Neural crest cell (in vitro differentiated cells): ENCODE measurements around the gene DDX21. TPM values are rescaled to one million over a fixed set of nuclear protein-coding genes. Genes with fewer than 3 reads are reported as not detected.

ENCODE experiments used
- DNase-seq: peaks from one replicate; pipeline ENCODE4 v3.0.0; 2021; ENCODE audit warnings: low read depth, mixed read lengths, low spot score
- H3K27ac Mint-ChIP-seq: one replicate; pipeline ENCODE4 v1.8.0; 2021; ENCODE audit warnings: mild to moderate bottlenecking, mixed read lengths; ENCODE audit not compliant: unreplicated experiment
- H3K27me3 Mint-ChIP-seq: 2 replicates; pipeline ENCODE4 v1.8.0; 2021; ENCODE audit warnings: low read depth, mild to moderate bottlenecking, mixed read lengths
- H3K36me3 Mint-ChIP-seq: 2 replicates; pipeline ENCODE4 v1.8.0; 2021; ENCODE audit warnings: low read depth, mild to moderate bottlenecking, mixed read lengths
- H3K4me1 Mint-ChIP-seq: 2 replicates; pipeline ENCODE4 v1.8.0; 2021; ENCODE audit warnings: mixed read lengths
- H3K4me3 Mint-ChIP-seq: one replicate; pipeline ENCODE4 v1.8.0; 2021; ENCODE audit warnings: mild to moderate bottlenecking, mixed read lengths
- H3K9me3 Mint-ChIP-seq: 2 replicates; pipeline ENCODE4 v1.8.0; 2021; ENCODE audit warnings: mixed read lengths
- total RNA-seq: library from RNA; stranded (reverse); gene quantifications from 2 replicates; pipeline ENCODE4 v1.2.1, GENCODE V29; 2021
- TF ChIP-seq, protein P1 (sequence below): fragments of 200-600 bp; sonication (generic); conservative IDR thresholded peaks from 2 replicates; pipeline ENCODE4 v1.5.0; 2021; ENCODE audit warnings: antibody characterized with exemption, mild to moderate bottlenecking

DDX21 gene
- total RNA-seq, 1 donor from 2014 or later: 67.2 TPM

DNA sequence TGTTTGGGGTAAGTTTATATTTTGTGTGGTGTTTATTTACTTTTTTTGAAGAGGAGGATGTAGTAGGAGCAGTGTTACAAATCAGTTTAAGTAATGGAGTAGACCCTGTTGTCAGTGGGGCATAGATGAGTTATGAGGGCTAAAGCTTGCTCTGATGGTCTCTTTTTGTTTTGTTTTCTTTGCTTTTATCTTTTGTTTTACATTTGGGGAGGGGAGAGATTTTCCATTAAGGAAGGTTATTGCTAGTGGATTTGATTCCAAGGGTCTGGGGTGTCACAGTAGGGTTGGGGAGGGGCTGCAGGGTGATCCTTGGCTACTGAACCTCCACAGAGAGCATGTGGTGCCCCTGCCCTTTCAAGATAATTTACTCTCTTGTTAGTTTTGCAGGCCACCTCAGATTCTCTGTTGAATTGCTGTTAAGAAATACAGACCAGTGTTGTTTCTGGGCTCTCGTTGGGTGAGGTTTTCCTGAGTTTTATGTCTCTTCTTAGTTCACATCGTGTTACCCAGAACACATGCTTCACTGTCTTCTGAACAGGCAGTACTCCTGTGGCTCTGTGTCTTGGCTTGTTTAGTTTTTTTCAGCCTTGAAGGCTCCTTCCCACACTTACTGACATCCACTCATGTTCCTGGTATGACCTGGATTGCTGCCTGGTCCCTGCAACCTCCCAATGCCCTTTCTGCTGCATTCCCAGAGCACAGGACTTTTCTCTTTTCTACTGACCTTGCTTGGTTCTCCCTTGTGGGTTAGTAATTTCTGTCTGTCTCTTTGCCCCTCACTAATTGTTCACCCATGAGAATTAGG, 36.9 kb downstream of the DDX21 start:
- Mint-ChIP-seq H3K27ac (peak overlapping the region; percentile 52), H3K9me3 (no peaks in the 10 kb centered on the region), H3K4me1 (peaks cover 36% of the 10 kb centered on the region), H3K36me3 (no peaks in the 10 kb centered on the region), H3K27me3 (no peaks in the 10 kb centered on the region), H3K4me3 (peak overlapping the region; percentile 63)
- TF ChIP-seq, protein P1, sequence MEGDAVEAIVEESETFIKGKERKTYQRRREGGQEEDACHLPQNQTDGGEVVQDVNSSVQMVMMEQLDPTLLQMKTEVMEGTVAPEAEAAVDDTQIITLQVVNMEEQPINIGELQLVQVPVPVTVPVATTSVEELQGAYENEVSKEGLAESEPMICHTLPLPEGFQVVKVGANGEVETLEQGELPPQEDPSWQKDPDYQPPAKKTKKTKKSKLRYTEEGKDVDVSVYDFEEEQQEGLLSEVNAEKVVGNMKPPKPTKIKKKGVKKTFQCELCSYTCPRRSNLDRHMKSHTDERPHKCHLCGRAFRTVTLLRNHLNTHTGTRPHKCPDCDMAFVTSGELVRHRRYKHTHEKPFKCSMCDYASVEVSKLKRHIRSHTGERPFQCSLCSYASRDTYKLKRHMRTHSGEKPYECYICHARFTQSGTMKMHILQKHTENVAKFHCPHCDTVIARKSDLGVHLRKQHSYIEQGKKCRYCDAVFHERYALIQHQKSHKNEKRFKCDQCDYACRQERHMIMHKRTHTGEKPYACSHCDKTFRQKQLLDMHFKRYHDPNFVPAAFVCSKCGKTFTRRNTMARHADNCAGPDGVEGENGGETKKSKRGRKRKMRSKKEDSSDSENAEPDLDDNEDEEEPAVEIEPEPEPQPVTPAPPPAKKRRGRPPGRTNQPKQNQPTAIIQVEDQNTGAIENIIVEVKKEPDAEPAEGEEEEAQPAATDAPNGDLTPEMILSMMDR: no peak
- no peak for DNase-seq

DNA sequence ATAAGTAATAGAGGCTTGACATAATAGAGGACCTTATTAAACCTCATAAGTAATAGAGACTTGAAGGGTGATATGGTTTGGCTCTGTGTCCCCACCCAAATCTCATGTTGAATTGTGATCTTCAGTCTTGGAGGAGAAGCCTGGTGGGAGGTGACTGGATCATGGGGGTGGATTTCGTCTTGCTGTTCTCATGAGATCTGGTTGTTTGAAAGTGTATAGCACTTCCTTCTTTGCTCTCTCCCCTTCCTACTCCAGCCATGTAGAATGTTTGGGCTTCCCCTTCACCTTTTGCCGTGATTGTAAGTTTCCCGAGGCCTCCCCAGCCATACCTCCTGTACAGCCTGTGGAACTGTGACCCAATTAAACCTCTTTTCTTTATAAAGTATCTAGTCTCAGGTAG, 41.2 kb downstream of the DDX21 start:
- Mint-ChIP-seq H3K4me3 (no peak overlapping the region), H3K4me1 (peaks cover 11% of the 10 kb centered on the region), H3K27me3 (no peaks in the 10 kb centered on the region), H3K36me3 (no peaks in the 10 kb centered on the region), H3K9me3 (no peaks in the 10 kb centered on the region), H3K27ac (no peak overlapping the region)
- DNase-seq: no peak
- TF ChIP-seq, protein P1: no peak

DNA sequence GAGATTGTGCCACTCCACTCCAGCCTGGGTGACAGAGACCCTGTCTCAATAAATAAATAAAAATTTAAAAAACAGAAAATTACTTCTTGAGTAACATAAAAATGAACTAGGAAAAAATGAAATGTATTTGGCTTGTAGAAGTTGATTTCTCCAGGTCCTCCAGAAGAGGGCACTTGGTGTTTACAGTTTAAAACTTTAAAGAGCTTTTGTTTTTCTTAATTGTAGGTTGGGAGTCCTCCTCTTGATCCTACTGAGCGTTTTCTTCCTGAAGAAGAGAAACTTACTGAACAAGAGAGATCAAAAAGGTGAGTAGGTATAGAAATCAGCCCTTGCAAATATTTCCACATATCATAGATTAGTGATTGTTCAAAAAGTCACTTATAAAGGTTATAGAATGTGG, 48.9 kb downstream of the DDX21 start:
- no peaks in the 10 kb centered on the region for H3K27me3 Mint-ChIP-seq
- no peak overlapping the region for H3K27ac Mint-ChIP-seq
- no peaks in the 10 kb centered on the region for H3K9me3 Mint-ChIP-seq
- H3K36me3 Mint-ChIP-seq: no peaks in the 10 kb centered on the region
- no peak overlapping the region for H3K4me3 Mint-ChIP-seq
- TF ChIP-seq, protein P1: peak; percentile 56
- no peaks in the 10 kb centered on the region for H3K4me1 Mint-ChIP-seq
- DNase-seq: no peak

DNA sequence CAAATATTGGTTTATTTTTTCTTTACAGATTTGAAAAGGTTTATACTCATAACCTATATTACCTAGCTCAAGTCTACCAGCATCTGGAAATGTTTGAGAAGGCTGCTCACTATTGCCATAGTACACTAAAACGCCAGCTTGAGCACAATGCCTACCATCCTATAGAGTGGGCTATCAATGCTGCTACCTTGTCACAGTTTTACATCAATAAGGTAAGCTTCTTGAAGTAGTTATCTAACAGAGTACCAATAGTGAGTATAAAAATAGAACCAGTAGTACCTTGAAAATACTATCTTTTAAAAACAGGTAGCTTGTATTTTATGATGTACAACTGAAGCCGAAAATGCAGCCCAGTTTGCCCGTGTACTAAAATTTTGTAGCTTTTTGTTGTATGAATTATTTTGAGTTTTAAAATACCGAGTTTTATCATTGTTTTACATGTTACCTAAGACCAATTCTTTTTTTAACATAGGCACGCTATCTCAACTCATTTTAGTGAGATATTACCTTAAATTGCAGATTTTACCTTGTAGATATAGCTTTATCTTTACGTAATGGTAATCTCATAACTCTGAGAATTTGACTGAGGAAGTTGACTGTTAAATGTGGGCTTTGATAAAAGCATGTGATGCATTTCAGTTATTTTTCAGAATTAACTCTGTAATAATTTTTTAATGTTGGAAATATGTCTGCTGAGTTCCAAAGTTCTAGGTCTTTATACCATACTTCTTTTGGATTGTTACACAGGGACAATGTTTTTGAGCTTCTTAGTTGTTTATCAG, 49.9 kb downstream of the DDX21 start:
- no peak for DNase-seq
- H3K36me3 Mint-ChIP-seq: no peaks in the 10 kb centered on the region
- no peaks in the 10 kb centered on the region for H3K27me3 Mint-ChIP-seq
- no peaks in the 10 kb centered on the region for H3K9me3 Mint-ChIP-seq
- no peaks in the 10 kb centered on the region for H3K4me1 Mint-ChIP-seq
- TF ChIP-seq, protein P1: no peak
- H3K4me3 Mint-ChIP-seq: no peak overlapping the region
- H3K27ac Mint-ChIP-seq: no peak overlapping the region

DNA sequence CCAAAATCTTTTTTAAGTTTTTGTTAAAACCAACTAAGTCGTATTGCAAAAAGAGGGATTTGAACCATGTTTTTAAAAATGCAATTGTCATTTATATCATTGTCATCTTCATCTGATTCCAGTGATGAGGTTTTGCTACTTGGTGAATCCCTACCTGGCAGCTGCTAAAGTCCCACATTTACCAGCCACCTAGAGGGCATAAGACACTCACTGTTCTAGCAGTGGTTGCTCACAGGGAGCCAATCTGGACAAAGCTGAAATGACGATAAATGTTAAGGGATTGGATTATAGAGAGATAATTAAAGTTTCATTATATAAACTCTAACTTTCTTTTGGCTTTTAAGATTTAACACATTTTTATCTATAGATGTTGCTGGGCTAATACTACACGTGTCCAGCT, 51.3 kb downstream of the DDX21 start:
- no peak overlapping the region for H3K4me3 Mint-ChIP-seq

More for the DNA sequence above, 51.3 kb downstream of the DDX21 start:
- TF ChIP-seq, protein P1: no peak
- DNase-seq: no peak
- H3K4me1 Mint-ChIP-seq: no peaks in the 10 kb centered on the region
- no peaks in the 10 kb centered on the region for H3K9me3 Mint-ChIP-seq
- H3K27ac Mint-ChIP-seq: no peak overlapping the region
- H3K27me3 Mint-ChIP-seq: no peaks in the 10 kb centered on the region
- H3K36me3 Mint-ChIP-seq: no peaks in the 10 kb centered on the region
